Stimulated activated naive B cell treated with anti-CD40 and anti-IgM and Interleukin-4, amounts not matched to agents 10 μg/mL and 1 μg/mL and 100 μg/mL, for 72 hours (primary cell): ENCODE results near the gene CTXN2.

Experiments
- ATAC-seq, 2 donors: fragments of 150-1000 bp; cut with Tn5 transposase; replicated peaks; 2 replicates each; pipeline ENCODE4 v1.10.0; 2021; ENCODE audit warnings: moderate library complexity in 1 of 2
- DNase-seq: peaks from one replicate; pipeline ENCODE4 v3.0.0; 2021
- H3K27ac Mint-ChIP-seq: one replicate; pipeline ENCODE4 v1.8.0; 2022; ENCODE audit warnings: mild to moderate bottlenecking, mixed read lengths
- H3K27me3 Mint-ChIP-seq, 2 donors: one replicate each; pipeline ENCODE4 v1.8.0; 2022; ENCODE audit warnings: mixed read lengths in 2 of 2
- H3K36me3 Mint-ChIP-seq, 2 donors: one replicate each; pipeline ENCODE4 v1.8.0; 2022; ENCODE audit warnings: mixed read lengths in 2 of 2, mild to moderate bottlenecking in 1 of 2
- H3K4me1 Mint-ChIP-seq, 2 donors: one replicate each; pipeline ENCODE4 v1.8.0; 2022; ENCODE audit warnings: mixed read lengths in 2 of 2, mild to moderate bottlenecking in 1 of 2
- H3K4me3 Mint-ChIP-seq, 2 donors: one replicate each; pipeline ENCODE4 v1.8.0; 2022; ENCODE audit warnings: mild to moderate bottlenecking in 2 of 2, mixed read lengths in 2 of 2, moderate library complexity in 1 of 2
- H3K9me3 Mint-ChIP-seq, 2 donors: one replicate each; pipeline ENCODE4 v1.8.0; 2022; ENCODE audit warnings: mixed read lengths in 2 of 2, mild to moderate bottlenecking in 1 of 2

Gene CTXN2

GRCh38 chr15:48242535-48242934 is 51.1 kb downstream of the CTXN2 start:
- DNase-seq (no peak), ATAC-seq (no peak)
- no peaks in the 10 kb centered on the region for H3K4me1 Mint-ChIP-seq
- no peaks in the 10 kb centered on the region for H3K27me3 Mint-ChIP-seq
- no peak overlapping the region for H3K4me3 Mint-ChIP-seq
- H3K27ac Mint-ChIP-seq: no peak overlapping the region
- H3K36me3 Mint-ChIP-seq: no peaks in the 10 kb centered on the region
- no peaks in the 10 kb centered on the region for H3K9me3 Mint-ChIP-seq

GRCh38 chr15:48244921-48245320 is 53.5 kb downstream of the CTXN2 start:
- no peak for DNase-seq
- Mint-ChIP-seq H3K9me3 (no peaks in the 10 kb centered on the region), H3K4me3 (no peak overlapping the region), H3K36me3 (no peaks in the 10 kb centered on the region), H3K4me1 (no peaks in the 10 kb centered on the region), H3K27me3 (peaks cover 0 to 4% of the 10 kb centered on the region in 2 donors), H3K27ac (no peak overlapping the region)
- ATAC-seq: no peak

GRCh38 chr15:48248414-48248813 is 56.9 kb downstream of the CTXN2 start:
- no peak overlapping the region for H3K4me3 Mint-ChIP-seq
- no peaks in the 10 kb centered on the region for H3K9me3 Mint-ChIP-seq
- ATAC-seq (no peak), DNase-seq (no peak)
- peaks cover 0 to 21% of the 10 kb centered on the region in 2 donors for H3K27me3 Mint-ChIP-seq
- H3K27ac Mint-ChIP-seq: no peak overlapping the region
- H3K4me1 Mint-ChIP-seq: peaks cover 0 to 2% of the 10 kb centered on the region in 2 donors
- H3K36me3 Mint-ChIP-seq: no peaks in the 10 kb centered on the region

- DNase-seq: no peak
- no peak overlapping the region for H3K4me3 Mint-ChIP-seq
- H3K36me3 Mint-ChIP-seq: no peaks in the 10 kb centered on the region
These were observed 59.2 kb downstream of the CTXN2 start for GRCh38 chr15:48250640-48251076.

GRCh38 chr15:48253172-48253571 is 61.7 kb downstream of the CTXN2 start:
- Mint-ChIP-seq H3K4me3 (no peak overlapping the region), H3K9me3 (peaks cover 0 to 2% of the 10 kb centered on the region in 2 donors), H3K27me3 (peaks cover 0 to 30% of the 10 kb centered on the region in 2 donors), H3K27ac (no peak overlapping the region), H3K4me1 (peaks cover 0 to 2% of the 10 kb centered on the region in 2 donors), H3K36me3 (no peaks in the 10 kb centered on the region)
- no peak for DNase-seq
- ATAC-seq: no peak

More at GRCh38 chr15:48250640-48251076, 59.2 kb downstream of the CTXN2 start:
- H3K9me3 Mint-ChIP-seq: no peaks in the 10 kb centered on the region
- no peak overlapping the region for H3K27ac Mint-ChIP-seq
- H3K27me3 Mint-ChIP-seq: peaks cover 0 to 21% of the 10 kb centered on the region in 2 donors
- H3K4me1 Mint-ChIP-seq: peaks cover 0 to 2% of the 10 kb centered on the region in 2 donors
- ATAC-seq: peak; percentile 47 to 51
